Measurements from ENCODE around the gene EFNA3.

DNA sequence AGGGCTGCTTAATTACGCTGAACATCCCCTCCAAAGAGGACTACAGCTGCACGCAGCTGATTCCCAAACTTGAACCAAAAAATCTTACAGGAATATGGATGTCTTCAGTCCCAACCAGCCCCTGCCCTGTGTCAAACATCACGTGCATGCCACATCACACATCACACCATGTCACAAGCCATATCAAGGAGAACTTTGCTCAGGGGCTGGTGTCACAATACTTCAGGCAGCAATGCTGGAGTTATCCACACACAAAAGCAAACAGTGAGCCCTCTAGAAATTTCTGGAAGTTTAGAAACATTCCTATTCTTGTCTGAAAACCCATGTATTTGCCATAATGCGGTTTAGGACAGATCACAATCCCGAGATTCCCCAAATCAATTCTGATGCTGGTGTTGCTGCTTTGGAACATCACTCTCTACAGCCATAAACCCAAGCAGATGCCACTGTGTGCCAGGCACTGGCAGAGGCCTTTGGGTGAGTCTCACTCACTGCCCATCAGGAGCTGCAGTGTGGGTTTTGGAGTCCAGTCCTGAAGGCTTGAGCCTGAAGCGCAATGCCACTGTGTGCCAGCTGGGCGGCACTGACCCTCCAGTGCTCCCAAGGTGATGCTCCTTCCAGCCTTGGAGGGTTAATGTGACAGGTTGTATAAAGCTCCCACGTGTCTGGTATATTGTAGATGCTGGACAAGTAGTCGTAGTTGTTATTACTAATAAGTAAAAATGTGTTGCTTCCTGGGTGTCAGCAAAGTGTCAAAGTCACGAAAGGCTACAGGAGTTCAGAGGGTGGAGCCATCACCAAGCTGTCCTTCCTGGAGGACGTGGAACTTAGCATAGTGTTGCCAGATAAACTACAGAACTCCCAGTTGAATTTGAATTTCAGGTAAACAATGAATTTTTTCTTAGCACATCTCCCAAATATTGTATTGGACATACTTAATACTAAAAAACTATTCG, 28.9 kb downstream of the EFNA3 start:
- TF ChIP-seq, protein P1, sequence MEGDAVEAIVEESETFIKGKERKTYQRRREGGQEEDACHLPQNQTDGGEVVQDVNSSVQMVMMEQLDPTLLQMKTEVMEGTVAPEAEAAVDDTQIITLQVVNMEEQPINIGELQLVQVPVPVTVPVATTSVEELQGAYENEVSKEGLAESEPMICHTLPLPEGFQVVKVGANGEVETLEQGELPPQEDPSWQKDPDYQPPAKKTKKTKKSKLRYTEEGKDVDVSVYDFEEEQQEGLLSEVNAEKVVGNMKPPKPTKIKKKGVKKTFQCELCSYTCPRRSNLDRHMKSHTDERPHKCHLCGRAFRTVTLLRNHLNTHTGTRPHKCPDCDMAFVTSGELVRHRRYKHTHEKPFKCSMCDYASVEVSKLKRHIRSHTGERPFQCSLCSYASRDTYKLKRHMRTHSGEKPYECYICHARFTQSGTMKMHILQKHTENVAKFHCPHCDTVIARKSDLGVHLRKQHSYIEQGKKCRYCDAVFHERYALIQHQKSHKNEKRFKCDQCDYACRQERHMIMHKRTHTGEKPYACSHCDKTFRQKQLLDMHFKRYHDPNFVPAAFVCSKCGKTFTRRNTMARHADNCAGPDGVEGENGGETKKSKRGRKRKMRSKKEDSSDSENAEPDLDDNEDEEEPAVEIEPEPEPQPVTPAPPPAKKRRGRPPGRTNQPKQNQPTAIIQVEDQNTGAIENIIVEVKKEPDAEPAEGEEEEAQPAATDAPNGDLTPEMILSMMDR (IDR thresholded peaks at IDR 0.05; ENCODE audit: poor library complexity, severe bottlenecking): no peak
- TF ChIP-seq TAF1 (IDR thresholded peaks at IDR 0.05; ENCODE audit: low read depth) (no peak), POLR2AphosphoS5 (IDR thresholded peaks at IDR 0.05) (no peak), SMC3 (conservative IDR thresholded peaks at IDR 0.05; ENCODE audit: poor library complexity) (no peak), MXI1 (conservative IDR thresholded peaks at IDR 0.05; ENCODE audit: poor library complexity, severe bottlenecking) (no peak)

All from neural cell (in vitro differentiated cells).